Neural progenitor cell (in vitro differentiated cells): ENCODE data around the gene COX19.

Source experiments
- EZH2 ChIP-seq: fragments of 200-600 bp; sonication (generic); IDR thresholded peaks from 2 replicates; pipeline ENCODE4 v1.6.1; 2017; ENCODE audit warnings: antibody characterized with exemption, mild to moderate bottlenecking, moderate library complexity
- EZH2phosphoT487 ChIP-seq: fragments of 200-600 bp; sonication (generic); IDR thresholded peaks from 2 replicates; pipeline ENCODE4 v1.6.1; 2017; ENCODE audit warnings: antibody characterized with exemption
- TF ChIP-seq, protein P1 (sequence below): fragments of 200-600 bp; sonication (generic); IDR thresholded peaks from 2 replicates; pipeline ENCODE4 v1.5.1; 2017; ENCODE audit warnings: antibody characterized with exemption, mild to moderate bottlenecking

DNA sequence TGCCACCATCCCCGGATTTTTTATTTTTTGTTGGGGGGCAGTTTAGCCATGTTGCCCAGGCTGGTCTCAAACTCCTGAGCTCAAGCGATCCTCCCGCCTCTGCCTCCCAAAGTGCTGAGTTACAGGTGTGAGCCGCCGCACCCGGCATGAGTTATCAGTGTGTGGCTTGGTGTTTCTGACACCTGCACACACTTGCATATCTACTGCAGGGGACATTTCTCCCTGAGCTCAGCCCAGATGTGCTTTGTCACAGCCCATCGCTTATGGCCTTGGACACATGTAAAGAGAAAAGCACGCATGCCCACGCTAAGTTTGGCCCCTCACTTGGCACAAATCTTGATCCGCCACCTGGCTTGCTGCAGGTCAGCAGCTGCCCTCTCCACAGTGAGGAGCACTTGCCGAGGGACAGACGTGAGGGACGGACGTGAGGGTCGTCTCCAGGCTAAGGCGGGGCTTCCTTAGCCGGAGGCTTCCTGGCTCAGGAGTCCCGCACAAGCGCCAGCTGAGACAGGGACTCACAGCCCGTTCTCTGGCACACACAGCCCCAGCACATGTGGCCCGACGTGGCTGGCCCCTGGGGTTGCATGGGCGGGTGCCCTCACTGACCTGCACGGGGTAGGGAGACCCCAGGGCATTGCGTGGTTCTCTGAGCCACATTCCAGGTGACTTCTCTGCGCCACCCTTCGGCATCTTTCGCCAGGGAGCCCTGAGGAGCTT is 19.4 kb upstream of the COX19 start:
- TF ChIP-seq, protein P1, sequence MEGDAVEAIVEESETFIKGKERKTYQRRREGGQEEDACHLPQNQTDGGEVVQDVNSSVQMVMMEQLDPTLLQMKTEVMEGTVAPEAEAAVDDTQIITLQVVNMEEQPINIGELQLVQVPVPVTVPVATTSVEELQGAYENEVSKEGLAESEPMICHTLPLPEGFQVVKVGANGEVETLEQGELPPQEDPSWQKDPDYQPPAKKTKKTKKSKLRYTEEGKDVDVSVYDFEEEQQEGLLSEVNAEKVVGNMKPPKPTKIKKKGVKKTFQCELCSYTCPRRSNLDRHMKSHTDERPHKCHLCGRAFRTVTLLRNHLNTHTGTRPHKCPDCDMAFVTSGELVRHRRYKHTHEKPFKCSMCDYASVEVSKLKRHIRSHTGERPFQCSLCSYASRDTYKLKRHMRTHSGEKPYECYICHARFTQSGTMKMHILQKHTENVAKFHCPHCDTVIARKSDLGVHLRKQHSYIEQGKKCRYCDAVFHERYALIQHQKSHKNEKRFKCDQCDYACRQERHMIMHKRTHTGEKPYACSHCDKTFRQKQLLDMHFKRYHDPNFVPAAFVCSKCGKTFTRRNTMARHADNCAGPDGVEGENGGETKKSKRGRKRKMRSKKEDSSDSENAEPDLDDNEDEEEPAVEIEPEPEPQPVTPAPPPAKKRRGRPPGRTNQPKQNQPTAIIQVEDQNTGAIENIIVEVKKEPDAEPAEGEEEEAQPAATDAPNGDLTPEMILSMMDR: no peak
- TF ChIP-seq EZH2: no peak
- no peak for TF ChIP-seq EZH2phosphoT487
